ENCODE measurements around the gene TCP10L.

Gene TCP10L

DNA sequence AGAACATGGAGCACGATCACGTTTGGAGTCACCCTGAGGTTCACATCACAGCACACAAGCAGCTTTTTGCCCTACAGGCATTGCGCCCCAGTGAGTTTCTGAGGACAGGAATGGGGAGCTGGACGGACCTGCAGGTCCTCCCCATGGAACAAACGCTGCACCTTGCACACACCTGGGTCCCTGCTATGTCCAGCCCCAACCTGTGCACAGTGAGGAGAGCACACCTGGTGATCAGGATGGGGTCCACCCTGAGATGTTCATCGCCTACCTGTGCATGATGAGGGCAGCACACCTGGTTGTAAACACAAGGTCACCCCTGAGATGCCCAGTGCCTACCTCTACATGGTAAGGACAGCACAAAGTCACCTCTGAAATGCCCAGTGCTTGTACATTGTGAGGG, 45.9 kb downstream of the TCP10L start:
- TF ChIP-seq, protein P1, sequence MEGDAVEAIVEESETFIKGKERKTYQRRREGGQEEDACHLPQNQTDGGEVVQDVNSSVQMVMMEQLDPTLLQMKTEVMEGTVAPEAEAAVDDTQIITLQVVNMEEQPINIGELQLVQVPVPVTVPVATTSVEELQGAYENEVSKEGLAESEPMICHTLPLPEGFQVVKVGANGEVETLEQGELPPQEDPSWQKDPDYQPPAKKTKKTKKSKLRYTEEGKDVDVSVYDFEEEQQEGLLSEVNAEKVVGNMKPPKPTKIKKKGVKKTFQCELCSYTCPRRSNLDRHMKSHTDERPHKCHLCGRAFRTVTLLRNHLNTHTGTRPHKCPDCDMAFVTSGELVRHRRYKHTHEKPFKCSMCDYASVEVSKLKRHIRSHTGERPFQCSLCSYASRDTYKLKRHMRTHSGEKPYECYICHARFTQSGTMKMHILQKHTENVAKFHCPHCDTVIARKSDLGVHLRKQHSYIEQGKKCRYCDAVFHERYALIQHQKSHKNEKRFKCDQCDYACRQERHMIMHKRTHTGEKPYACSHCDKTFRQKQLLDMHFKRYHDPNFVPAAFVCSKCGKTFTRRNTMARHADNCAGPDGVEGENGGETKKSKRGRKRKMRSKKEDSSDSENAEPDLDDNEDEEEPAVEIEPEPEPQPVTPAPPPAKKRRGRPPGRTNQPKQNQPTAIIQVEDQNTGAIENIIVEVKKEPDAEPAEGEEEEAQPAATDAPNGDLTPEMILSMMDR (IDR thresholded peaks at IDR 0.05; ENCODE audit: low read depth, low read length), result no peak
- no peak for DNase-seq (ENCODE audit: extremely low read depth, low read depth)

DNA sequence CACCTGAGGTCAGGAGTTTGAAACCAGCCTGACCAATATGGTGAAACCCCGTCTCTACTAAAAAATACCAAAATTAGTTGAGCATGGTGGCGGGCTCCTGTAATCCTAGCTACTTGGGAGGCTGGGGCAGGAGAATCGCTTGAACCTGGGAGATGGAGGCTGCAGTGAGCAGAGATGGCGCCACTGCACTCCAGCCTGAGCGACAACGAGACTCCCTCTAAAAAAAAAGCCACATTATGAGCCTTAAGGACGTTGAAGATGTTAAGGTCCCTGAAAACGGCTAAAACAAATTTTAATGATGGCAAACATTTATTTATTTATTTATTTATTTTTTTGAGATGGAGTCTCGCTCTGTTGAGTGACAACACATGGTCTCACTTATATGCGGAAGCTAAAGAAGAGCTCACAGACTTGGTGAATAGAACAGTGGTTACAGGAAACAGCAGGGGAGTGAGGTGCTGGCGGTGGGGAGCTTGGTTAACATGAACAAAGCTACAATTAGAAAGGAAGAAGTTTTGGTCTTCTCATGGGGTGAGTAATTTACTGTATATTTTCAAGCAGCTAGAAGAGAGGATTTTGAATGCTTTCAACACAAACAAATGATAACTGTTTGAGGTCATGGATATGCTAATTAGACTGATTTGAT, 47.1 kb downstream of the TCP10L start:
- TF ChIP-seq, protein P1 (IDR thresholded peaks at IDR 0.05; ENCODE audit: low read depth, low read length), result no peak
- no peak for DNase-seq (ENCODE audit: extremely low read depth, low read depth)

DNA sequence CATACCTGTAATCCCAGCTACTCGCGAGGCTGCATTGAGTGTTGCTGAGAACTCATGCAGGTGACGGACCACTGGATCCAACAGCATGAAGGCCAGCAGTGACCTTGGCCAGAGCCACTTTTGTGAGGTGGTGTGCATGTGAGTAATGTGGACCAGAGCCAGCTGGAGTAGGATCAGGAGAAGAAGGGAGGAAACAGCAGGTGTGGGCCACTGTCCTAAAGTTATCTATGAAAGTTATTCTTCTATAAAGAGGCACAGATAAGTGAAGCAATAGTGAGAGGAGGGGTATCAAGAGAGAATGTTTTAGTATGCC, 47.8 kb downstream of the TCP10L start:
- DNase-seq (ENCODE audit: extremely low read depth, low read depth), result no peak
- TF ChIP-seq, protein P1 (IDR thresholded peaks at IDR 0.05; ENCODE audit: low read depth, low read length), result no peak

DNA sequence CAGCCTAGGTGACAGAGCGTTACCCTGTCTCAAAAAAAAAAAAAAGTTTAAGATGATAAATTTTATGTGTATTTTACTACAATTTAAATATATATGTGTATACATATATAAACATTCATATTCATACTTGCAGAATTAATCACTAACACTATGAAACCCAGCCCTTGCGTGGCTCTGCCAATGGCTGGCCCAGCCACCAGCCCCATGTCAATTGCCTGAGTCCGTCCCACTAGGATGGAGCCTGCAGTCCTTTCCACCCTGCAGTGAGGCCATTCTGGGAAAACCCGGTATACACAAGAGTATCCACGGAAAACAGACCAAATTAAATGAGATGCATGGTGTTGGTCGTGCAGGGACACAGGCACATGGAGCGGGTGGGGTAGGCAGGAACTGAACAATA, 49.7 kb downstream of the TCP10L start:
- TF ChIP-seq, protein P1 (IDR thresholded peaks at IDR 0.05; ENCODE audit: low read depth, low read length), result no peak

DNA sequence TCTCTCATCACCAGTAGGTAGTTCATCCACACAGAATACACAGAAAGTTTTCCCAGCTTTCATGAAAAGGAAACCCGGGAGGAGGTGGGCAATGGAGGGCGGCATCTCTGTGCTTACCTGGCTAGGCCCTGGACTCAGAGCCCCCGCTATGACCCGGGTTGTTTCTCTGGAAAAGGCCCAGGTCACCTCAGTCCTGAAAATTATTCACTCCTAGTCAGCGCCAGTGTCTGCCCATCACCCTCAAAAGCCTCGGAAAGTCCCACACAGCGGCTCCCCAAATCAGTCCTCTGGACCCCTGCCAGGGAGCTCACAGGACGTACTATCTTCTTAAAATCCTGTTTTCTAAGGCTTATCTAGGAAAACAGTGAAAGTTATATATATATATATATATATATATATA, 51.2 kb downstream of the TCP10L start:
- TF ChIP-seq, protein P1 (IDR thresholded peaks at IDR 0.05; ENCODE audit: low read depth, low read length), result no peak
- DNase-seq (ENCODE audit: extremely low read depth, low read depth), result no peak

More for the DNA sequence above, 49.7 kb downstream of the TCP10L start:
- DNase-seq (ENCODE audit: extremely low read depth, low read depth), result no peak

DNA sequence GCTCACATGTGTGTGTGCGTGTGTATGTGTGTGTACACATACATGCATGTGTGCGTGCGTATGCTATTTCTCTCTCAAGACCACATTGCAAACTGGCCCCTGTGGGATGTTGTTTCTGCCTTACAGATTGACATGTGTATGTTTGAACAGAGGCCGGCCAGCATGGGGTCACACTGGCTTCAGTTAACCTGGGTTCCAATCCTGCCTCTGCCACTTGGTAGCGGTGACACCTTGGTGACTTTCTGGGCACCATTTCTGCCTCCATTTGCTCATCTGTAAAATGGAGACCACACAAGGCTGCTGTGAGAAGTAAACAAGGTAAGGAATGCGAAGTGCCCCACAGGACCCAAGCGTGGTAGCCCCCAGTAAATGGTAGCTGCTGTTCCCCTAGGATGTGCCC, 51.7 kb downstream of the TCP10L start:
- no peak for DNase-seq (ENCODE audit: extremely low read depth, low read depth)
- TF ChIP-seq, protein P1 (IDR thresholded peaks at IDR 0.05; ENCODE audit: low read depth, low read length), result no peak

DNA sequence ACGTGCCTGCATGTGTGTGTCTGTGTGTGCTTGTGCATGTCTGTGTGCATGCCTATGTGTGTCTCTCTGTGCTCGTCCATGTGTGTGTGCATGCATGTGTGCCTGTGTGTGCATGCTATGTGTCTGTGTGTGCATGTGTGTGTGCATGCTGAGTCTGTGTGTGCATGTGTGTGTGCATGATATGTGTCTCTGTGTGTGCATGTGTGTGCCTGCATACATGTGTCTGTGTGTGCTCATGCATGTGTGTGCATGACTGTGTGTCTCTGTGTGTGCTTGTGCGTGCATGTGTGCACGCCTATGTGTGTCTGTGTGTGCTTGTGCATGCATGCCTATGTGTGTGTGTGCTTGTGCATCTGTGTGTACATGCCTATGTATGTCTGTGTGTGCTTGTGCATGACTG, 52.3 kb downstream of the TCP10L start:
- no peak for DNase-seq (ENCODE audit: extremely low read depth, low read depth)
- TF ChIP-seq, protein P1 (IDR thresholded peaks at IDR 0.05; ENCODE audit: low read depth, low read length), result no peak
